IPS-20b (cell line): ENCODE results near the gene RANBP17.
A peak's percentile ranks its signal among the peaks of the same experiment; 100 is the strongest.

ENCODE experiments used
- H3K27ac ChIP-seq: one replicate; pipeline ENCODE4 v1.5.1; 2013; ENCODE audit warnings: low read length
- H3K27me3 ChIP-seq: 2 replicates; pipeline ENCODE4 v1.6.1; 2013; ENCODE audit warnings: mild to moderate bottlenecking, low read length, inconsistent platforms; ENCODE audit not compliant: insufficient read depth
- H3K36me3 ChIP-seq: 2 replicates; pipeline ENCODE4 v1.6.1; 2013; ENCODE audit warnings: low read depth, mild to moderate bottlenecking, inconsistent platforms, low read length, moderate library complexity; ENCODE audit not compliant: insufficient read depth
- H3K4me1 ChIP-seq: 2 replicates; pipeline ENCODE4 v1.6.1; 2013; ENCODE audit warnings: mild to moderate bottlenecking, control low read depth, inconsistent platforms, low read length, moderate library complexity; ENCODE audit not compliant: insufficient read depth
- H3K4me3 ChIP-seq: 2 replicates; pipeline ENCODE4 v1.5.1; 2013; ENCODE audit warnings: mild to moderate bottlenecking, low read length, inconsistent platforms
- H3K9ac ChIP-seq: 2 replicates; pipeline ENCODE4 v1.6.1; 2013; ENCODE audit warnings: low read depth, mild to moderate bottlenecking, inconsistent platforms, low read length, moderate library complexity
- H3K9me3 ChIP-seq: 2 replicates; pipeline ENCODE4 v1.6.1; 2013; ENCODE audit warnings: mild to moderate bottlenecking, low read depth, low read length, inconsistent platforms; ENCODE audit not compliant: insufficient read depth

RANBP17 gene

GRCh38 chr5:171336521-171337209, 474.8 kb downstream of the RANBP17 start:
- Histone ChIP-seq H3K4me3 (peak overlapping the region; percentile 54), H3K9me3 (no peaks in the 10 kb centered on the region), H3K9ac (no peak overlapping the region), H3K27ac (no peak overlapping the region), H3K4me1 (no peaks in the 10 kb centered on the region), H3K27me3 (peaks cover 48% of the 10 kb centered on the region), H3K36me3 (no peaks in the 10 kb centered on the region)

DNA sequence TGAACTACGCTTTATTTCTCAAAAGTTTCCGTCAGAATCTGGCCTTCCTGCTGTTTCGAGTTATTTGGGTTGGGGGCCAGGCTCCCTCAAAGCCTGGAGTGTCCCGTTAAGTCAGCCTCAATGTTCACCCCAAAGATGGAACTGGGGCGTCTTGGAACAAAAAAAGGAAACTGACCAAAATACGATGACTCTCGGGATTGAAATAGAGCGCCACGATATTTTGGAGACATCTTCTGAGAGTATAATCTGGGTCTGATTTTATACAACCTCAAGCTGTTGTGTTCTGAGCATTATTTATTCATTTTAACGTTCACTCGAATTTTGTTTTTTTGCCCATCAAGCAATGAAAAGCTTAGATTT, 475.4 kb downstream of the RANBP17 start:
- H3K4me1 ChIP-seq = no peaks in the 10 kb centered on the region
- H3K27ac ChIP-seq = no peak overlapping the region
- no peaks in the 10 kb centered on the region for H3K36me3 ChIP-seq
- H3K9ac ChIP-seq = no peak overlapping the region
- no peaks in the 10 kb centered on the region for H3K9me3 ChIP-seq
- H3K27me3 ChIP-seq = peaks cover 48% of the 10 kb centered on the region
- peak overlapping the region; percentile 54 for H3K4me3 ChIP-seq

- Histone ChIP-seq H3K4me1 (no peaks in the 10 kb centered on the region), H3K27me3 (peaks cover 34% of the 10 kb centered on the region), H3K4me3 (no peak overlapping the region), H3K9ac (no peak overlapping the region), H3K27ac (no peak overlapping the region), H3K9me3 (no peaks in the 10 kb centered on the region), H3K36me3 (no peaks in the 10 kb centered on the region)
These were observed 478.2 kb downstream of the RANBP17 start for GRCh38 chr5:171340042-171340441.

DNA sequence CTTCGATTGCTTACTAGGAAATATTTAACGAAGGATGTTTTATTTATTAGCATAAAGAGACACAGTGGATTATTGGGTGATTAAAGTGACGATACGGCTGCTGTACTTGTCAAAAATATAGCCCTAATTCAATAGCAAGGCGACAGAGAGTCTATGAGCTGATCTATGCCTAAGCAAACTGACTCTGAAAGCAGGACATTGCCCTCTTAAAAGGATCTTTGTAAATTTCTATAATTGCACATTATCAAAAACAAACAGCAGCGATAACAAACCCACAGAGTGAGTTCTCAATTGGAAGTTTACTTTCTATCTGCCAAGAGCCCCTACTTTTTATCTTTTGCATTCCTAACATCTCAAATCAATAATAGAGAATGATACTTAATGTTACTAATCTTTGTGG, 478.7 kb downstream of the RANBP17 start:
- no peak overlapping the region for H3K4me3 ChIP-seq
- H3K27ac ChIP-seq = no peak overlapping the region
- no peaks in the 10 kb centered on the region for H3K4me1 ChIP-seq
- H3K36me3 ChIP-seq = no peaks in the 10 kb centered on the region
- H3K27me3 ChIP-seq = peaks cover 30% of the 10 kb centered on the region
- no peak overlapping the region for H3K9ac ChIP-seq
- H3K9me3 ChIP-seq = no peaks in the 10 kb centered on the region

DNA sequence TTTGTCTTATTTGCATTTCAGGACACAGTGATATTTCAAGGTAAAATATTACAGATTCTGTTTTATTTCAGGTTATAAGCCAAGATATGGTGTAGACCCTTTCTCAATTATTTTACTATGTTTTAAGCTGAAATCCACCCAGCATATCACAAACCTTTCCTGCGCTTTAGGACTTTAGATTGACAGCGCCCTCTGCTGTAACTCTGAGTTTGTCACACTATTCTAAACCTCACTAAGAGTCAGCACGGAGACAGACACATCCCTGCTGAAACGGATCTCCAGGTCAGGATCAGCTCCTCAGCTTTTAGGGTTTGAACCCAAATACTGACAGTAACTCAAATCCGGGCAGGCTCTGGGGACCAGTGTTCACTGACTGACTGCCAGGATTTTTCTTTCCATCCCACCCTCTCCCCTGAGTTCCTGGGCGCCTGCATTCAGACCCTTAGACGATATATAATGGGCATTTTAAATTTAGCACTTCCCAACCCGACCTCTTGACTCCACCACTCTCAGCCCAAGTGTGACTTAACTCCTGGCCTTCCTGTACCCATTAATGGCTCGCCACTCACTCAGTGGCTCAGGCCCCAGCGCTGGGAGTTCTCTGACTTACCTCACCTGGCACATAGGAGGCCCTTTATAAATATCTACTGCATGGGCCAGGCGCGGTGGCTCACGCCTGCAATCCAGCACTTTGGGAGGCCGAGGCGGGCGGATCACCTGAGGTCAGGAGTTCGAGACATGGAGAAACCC, 480.7 kb downstream of the RANBP17 start:
- Histone ChIP-seq H3K27me3 (peaks cover 9% of the 10 kb centered on the region), H3K4me1 (no peaks in the 10 kb centered on the region), H3K9me3 (no peaks in the 10 kb centered on the region), H3K9ac (no peak overlapping the region), H3K27ac (no peak overlapping the region), H3K4me3 (no peak overlapping the region), H3K36me3 (no peaks in the 10 kb centered on the region)

- Histone ChIP-seq H3K36me3 (no peaks in the 10 kb centered on the region), H3K4me3 (no peak overlapping the region), H3K4me1 (no peaks in the 10 kb centered on the region), H3K9me3 (no peaks in the 10 kb centered on the region), H3K27ac (no peak overlapping the region), H3K27me3 (no peaks in the 10 kb centered on the region), H3K9ac (no peak overlapping the region)
These were observed 483.3 kb downstream of the RANBP17 start for GRCh38 chr5:171344936-171345608.
